Dendritic cell treated with granulocyte-macrophage colony-stimulating factor and Interleukin-4, amounts not matched to agents 40 ng/mL and 50 ng/mL, for 4 days (primary cell): ENCODE results near the gene MAP2K2.

ENCODE experiments used
- H3K27ac Mint-ChIP-seq: one replicate; pipeline ENCODE4 v1.8.0; 2022; ENCODE audit warnings: mild to moderate bottlenecking, mixed read lengths
- H3K27me3 Mint-ChIP-seq: one replicate; pipeline ENCODE4 v1.8.0; 2022; ENCODE audit warnings: mild to moderate bottlenecking, mixed read lengths
- H3K36me3 Mint-ChIP-seq: one replicate; pipeline ENCODE4 v1.8.0; 2022; ENCODE audit warnings: low read depth, mixed read lengths
- H3K4me1 Mint-ChIP-seq: one replicate; pipeline ENCODE4 v1.8.0; 2022; ENCODE audit warnings: low read depth, mixed read lengths
- H3K4me3 Mint-ChIP-seq: one replicate; pipeline ENCODE4 v1.8.0; 2022; ENCODE audit warnings: mild to moderate bottlenecking, moderate library complexity, mixed read lengths
- H3K9me3 Mint-ChIP-seq: one replicate; pipeline ENCODE4 v1.8.0; 2022; ENCODE audit warnings: mixed read lengths
- intact Hi-C: fragments of 100-400 bp; cut with micrococcal nuclease; formaldehyde crosslinking; loops from one replicate; pipeline ENCODE4 v1.15.0; 2022

MAP2K2 gene

GRCh38 chr19:4069331-4069959 is 54.5 kb downstream of the MAP2K2 start:
- H3K4me3 Mint-ChIP-seq, result peak overlapping the region; percentile 32
- intact Hi-C loops, result loop anchor here (10.0 kb wide), 1 partner anchor 55 kb away; the partner anchor contains the start of gene MAP2K2
- no peaks in the 10 kb centered on the region for H3K9me3 Mint-ChIP-seq
- H3K36me3 Mint-ChIP-seq, result peaks cover under 1% of the 10 kb centered on the region
- H3K27me3 Mint-ChIP-seq, result no peaks in the 10 kb centered on the region
- peaks cover 35% of the 10 kb centered on the region for H3K4me1 Mint-ChIP-seq
- peak overlapping the region; percentile 90 for H3K27ac Mint-ChIP-seq

DNA sequence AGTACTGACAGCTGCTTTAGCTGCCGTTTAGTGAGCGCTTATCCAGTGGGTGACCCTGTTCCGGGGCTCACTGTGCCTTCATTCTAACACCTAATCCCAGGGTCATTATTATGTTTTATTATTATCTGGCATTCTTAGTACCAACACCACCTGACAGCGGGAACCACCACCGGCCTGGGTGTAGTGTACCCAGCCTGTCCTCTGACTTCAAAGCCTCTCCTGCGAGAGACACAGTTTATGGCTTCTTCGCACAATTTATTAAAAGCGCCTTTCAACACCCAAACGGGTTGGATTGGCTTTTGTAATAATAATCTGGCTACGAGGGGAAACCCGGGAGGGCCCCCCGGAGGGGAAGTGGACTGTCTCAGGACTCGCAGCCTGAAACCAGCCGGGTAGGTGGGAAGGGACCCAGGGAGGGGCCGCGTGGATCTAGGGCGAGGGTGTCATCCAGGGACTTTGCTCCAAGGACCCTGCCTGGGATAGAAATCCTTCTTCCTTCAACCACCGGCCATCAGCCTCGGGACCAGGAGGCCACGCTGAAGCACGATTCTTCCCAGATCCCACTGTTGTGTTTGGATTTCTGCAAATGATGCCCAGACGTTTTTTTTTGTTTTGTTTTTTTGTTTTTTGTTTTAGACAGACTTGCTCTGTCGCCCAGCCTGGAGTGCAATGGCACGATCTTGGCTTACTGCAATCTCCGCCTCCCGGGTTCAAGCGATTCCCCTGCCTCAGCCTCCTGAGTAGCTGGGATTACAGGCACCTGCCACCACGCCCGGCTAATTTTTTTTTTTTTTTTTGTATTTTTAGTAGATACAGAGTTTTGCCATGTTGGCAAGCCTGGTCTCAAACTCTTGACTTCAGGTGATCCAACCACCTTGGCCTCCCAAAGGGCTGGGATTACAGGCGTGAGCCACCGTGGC is 55.6 kb downstream of the MAP2K2 start:
- peak overlapping the region; percentile 76 for H3K4me3 Mint-ChIP-seq
- H3K27me3 Mint-ChIP-seq, result no peaks in the 10 kb centered on the region
- H3K9me3 Mint-ChIP-seq, result no peaks in the 10 kb centered on the region
- H3K27ac Mint-ChIP-seq, result peak overlapping the region; percentile 90
- H3K36me3 Mint-ChIP-seq, result peaks cover 12% of the 10 kb centered on the region
- intact Hi-C loops, result loop anchor here (10.0 kb wide), 1 partner anchor 56 kb away; the partner anchor contains the start of gene MAP2K2
- peaks cover 39% of the 10 kb centered on the region for H3K4me1 Mint-ChIP-seq

DNA sequence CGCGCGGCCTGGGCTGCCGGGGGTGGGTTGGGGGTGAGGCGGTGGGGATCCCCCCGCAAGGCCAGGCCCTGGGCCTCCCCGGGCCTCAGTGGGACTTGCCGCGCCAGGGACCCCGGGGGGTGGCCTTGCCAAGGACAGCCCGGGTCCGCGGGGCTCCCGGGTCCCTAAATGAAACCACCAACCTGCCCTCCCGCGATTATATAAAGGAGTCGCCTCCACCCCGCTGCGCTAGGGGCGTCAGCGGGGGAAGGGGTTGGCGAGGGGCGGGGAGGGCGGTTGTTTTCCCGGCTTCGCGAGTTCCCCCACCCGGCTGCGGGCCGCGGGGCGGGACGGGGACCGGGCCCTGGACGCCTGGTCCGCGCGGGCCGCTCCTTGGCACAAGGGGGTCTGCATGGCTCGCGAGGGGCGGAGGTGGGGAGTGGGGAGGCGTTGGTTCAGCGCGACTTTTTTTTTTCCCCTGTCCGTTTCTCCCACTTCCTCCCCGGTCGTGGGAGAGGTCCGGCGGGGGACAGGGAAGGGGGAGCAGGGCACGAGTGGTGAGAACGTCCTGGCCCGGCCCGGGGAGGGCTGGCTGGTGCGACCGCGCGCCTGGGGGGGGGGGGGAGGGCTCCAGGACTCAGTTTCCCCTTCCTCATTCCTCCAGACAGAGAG is 56.4 kb downstream of the MAP2K2 start:
- no peaks in the 10 kb centered on the region for H3K27me3 Mint-ChIP-seq
- H3K4me3 Mint-ChIP-seq, result peak overlapping the region; percentile 76
- peak overlapping the region; percentile 90 for H3K27ac Mint-ChIP-seq
- peaks cover 43% of the 10 kb centered on the region for H3K4me1 Mint-ChIP-seq
- no peaks in the 10 kb centered on the region for H3K9me3 Mint-ChIP-seq
- intact Hi-C loops, result loop anchor here (10.0 kb wide), 1 partner anchor 57 kb away; the partner anchor contains the start of gene MAP2K2
- peaks cover 19% of the 10 kb centered on the region for H3K36me3 Mint-ChIP-seq

GRCh38 chr19:4066682-4067395 is 57.1 kb downstream of the MAP2K2 start, which contains the start of gene ZBTB7A:
ZBTB7A (minus strand) TSS chr19:4066899; CDS start chr19:4055232, 11,667 bp downstream.
- intact Hi-C loops, result loop anchor here (10.0 kb wide), 1 partner anchor 58 kb away; the partner anchor contains the start of gene MAP2K2
- peaks cover 26% of the 10 kb centered on the region for H3K36me3 Mint-ChIP-seq
- H3K4me1 Mint-ChIP-seq, result peaks cover 49% of the 10 kb centered on the region
- peak within 1 kb of the TSS; percentile 76 for H3K4me3 Mint-ChIP-seq
- peak within 1 kb of the TSS; percentile 90 for H3K27ac Mint-ChIP-seq
- no peaks in the 10 kb centered on the region for H3K9me3 Mint-ChIP-seq
- no peaks in the 10 kb centered on the region for H3K27me3 Mint-ChIP-seq

DNA sequence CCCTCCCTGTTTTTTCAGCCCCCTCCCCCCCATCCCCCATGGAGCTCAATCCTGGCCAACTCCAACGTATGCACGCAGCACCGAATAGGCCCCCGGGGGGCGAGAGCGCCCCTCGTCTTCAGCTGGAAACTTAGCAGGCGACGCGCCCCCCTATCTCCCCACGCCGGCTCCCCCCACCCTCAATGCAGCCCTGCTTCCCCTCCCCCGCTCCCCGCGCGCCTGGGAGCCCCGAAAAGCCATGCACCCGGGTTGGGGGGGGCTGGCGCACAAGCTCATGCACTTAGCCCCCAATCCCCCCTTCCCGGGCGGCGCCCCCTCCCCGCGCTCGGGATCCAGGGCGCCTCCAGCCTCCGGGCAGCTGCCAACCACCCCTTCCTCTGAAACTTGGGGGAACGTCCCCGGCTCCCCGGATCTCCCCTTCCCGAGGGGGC is 57.7 kb downstream of the MAP2K2 start:
- H3K4me1 Mint-ChIP-seq, result peaks cover 50% of the 10 kb centered on the region
- H3K4me3 Mint-ChIP-seq, result peak overlapping the region; percentile 71
- no peaks in the 10 kb centered on the region for H3K27me3 Mint-ChIP-seq
- intact Hi-C loops, result loop anchor here (10.0 kb wide), 1 partner anchor 59 kb away; the partner anchor contains the start of gene MAP2K2
- H3K36me3 Mint-ChIP-seq, result peaks cover 31% of the 10 kb centered on the region
- H3K9me3 Mint-ChIP-seq, result no peaks in the 10 kb centered on the region
- H3K27ac Mint-ChIP-seq, result peak overlapping the region; percentile 75

- intact Hi-C loops, result loop anchor here (10.0 kb wide), 1 partner anchor 59 kb away; the partner anchor contains the start of gene MAP2K2
- Mint-ChIP-seq H3K36me3 (peaks cover 31% of the 10 kb centered on the region), H3K4me3 (peak overlapping the region; percentile 71), H3K27me3 (no peaks in the 10 kb centered on the region), H3K27ac (peak overlapping the region; percentile 75), H3K4me1 (peaks cover 51% of the 10 kb centered on the region), H3K9me3 (no peaks in the 10 kb centered on the region)
These were observed 58.3 kb downstream of the MAP2K2 start for GRCh38 chr19:4065430-4066175.

GRCh38 chr19:4064496-4065260 is 59.2 kb downstream of the MAP2K2 start:
- no peaks in the 10 kb centered on the region for H3K27me3 Mint-ChIP-seq
- peak overlapping the region; percentile 84 for H3K27ac Mint-ChIP-seq
- no peaks in the 10 kb centered on the region for H3K9me3 Mint-ChIP-seq
- peaks cover 55% of the 10 kb centered on the region for H3K4me1 Mint-ChIP-seq
- intact Hi-C loops, result loop anchor here (10.0 kb wide), 1 partner anchor 60 kb away; the partner anchor contains the start of gene MAP2K2
- H3K4me3 Mint-ChIP-seq, result peak overlapping the region; percentile 80
- H3K36me3 Mint-ChIP-seq, result peaks cover 31% of the 10 kb centered on the region

DNA sequence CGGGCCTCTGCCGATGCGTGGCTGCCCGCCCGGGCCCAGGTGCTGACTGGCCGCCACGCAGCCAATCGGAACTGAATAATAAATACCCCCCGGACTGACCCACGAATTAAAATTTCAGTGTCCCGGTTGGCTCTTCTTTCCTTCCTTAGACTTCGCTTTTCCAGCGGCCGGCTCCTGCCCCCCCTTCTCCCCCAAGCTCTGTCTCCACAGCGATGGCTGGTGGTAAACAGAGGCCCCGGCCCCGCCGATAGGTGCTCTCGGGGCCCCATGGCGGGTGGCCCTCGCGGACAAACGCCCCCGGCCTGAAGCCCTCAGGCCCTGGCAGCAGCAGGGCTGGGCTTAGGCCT is 59.8 kb downstream of the MAP2K2 start:
- no peaks in the 10 kb centered on the region for H3K27me3 Mint-ChIP-seq
- peaks cover 55% of the 10 kb centered on the region for H3K4me1 Mint-ChIP-seq
- H3K36me3 Mint-ChIP-seq, result peaks cover 31% of the 10 kb centered on the region
- H3K9me3 Mint-ChIP-seq, result no peaks in the 10 kb centered on the region
- intact Hi-C loops, result loop anchor here (10.0 kb wide), 1 partner anchor 61 kb away; the partner anchor contains the start of gene MAP2K2
- peak overlapping the region; percentile 84 for H3K27ac Mint-ChIP-seq
- H3K4me3 Mint-ChIP-seq, result peak overlapping the region; percentile 80

DNA sequence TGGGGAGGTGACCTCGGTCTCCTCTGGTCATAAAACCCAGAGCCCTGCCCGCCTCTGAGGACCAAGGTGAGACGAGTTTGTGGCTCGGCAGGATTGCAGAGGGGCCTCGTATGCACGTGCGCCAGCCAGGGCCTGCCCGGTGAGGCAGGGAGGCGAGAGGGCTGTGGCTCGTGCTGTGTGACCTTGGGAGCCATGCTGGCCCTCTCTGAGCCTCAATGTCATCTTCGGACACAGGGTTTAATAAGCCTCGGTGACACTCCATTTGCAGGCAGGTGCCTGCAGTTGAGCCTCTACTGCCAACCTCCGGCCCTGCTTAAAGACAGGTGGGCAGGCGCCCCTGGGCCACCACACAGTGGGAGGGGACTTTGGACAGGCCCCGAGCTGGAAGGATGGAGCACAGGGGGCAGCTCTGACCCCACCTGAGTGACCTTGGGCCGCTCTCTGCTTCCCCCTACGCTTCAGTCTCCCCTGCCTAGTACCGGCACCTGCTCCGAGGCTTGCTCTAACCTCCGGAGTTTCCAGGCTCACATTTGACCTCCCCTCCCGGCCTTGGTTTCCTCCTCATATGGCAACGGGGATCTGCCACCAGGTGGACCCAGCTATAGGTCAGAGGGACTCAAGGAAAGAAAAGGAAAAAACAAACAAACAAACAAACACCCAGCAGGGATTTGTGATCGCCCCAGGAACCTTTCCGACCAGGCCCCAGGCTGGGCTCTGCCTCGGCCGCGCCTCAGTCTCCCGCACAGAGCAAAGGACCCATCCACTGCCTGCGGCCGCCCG is 60.4 kb downstream of the MAP2K2 start:
- intact Hi-C loops, result loop anchor here (10.0 kb wide), 1 partner anchor 61 kb away; the partner anchor contains the start of gene MAP2K2
- peaks cover 55% of the 10 kb centered on the region for H3K4me1 Mint-ChIP-seq
- H3K4me3 Mint-ChIP-seq, result peak overlapping the region; percentile 80
- peak overlapping the region; percentile 84 for H3K27ac Mint-ChIP-seq
- H3K27me3 Mint-ChIP-seq, result no peaks in the 10 kb centered on the region
- H3K36me3 Mint-ChIP-seq, result peaks cover 31% of the 10 kb centered on the region
- no peaks in the 10 kb centered on the region for H3K9me3 Mint-ChIP-seq

DNA sequence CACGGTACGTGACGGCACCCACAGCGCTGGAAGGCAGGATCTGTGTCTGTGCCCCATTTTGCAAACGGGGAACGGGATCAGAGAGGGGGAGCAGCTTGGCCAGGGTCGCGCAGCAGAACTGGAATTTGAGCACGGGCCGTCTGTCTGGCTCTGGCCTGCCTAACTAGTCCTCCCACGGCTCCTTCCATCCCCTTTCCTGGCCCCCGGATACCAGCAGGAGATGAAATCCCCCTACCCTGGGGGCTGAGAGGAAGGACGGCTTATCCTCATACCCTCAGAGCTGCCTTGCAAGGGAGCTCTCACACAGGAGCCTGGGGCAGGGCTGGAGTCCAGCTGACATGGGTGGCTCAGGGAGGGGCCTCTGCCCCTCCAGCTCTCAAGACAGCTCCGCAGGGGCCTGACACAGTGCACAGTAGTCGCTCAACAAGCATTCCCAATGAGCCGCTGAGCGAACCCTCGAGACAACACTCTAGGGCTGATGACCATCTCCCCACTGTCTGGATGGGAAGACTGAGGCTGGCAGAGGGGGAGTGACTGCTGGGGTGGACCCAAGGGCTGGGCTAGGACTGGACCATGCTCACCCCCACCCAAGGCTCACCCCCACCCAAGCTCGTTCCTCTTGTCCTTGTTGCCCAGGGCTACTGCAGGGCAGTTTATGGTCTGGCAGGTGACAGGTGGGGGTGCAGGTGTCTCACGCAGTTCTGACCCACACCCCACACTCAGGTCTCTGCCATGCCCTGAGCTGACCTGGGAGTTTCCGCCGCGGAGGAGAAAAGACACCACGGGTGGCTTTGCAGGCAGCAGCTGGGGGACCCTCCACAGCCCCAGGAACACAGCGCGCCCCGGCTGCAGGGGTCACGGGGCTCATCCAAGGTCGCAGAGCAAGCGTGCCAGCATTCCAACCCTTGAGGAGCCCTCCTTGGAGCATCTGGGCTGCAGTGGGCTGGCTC is 61.2 kb downstream of the MAP2K2 start:
- intact Hi-C loops, result loop anchor here (10.0 kb wide), 1 partner anchor 62 kb away; the partner anchor contains the start of gene MAP2K2
- Mint-ChIP-seq H3K9me3 (no peaks in the 10 kb centered on the region), H3K4me1 (peaks cover 57% of the 10 kb centered on the region), H3K27me3 (no peaks in the 10 kb centered on the region), H3K36me3 (peaks cover 34% of the 10 kb centered on the region), H3K27ac (peak overlapping the region; percentile 84), H3K4me3 (peak overlapping the region; percentile 80)
